ENCODE results near the gene TP53BP2. TPM values are rescaled to one million over a fixed set of nuclear protein-coding genes. Genes with fewer than 3 reads are reported as not detected.
"Not testable (repeated sequence)": the region's sequence is repeated elsewhere in the genome, so short reads cannot be mapped to it uniquely, and the experiment has no call there.

TP53BP2 gene
- total and polyA plus RNA-seq, 2 donors (not counting 3 experiments of a cell fraction or from before 2014, with no cell fraction given) = 21.9 to 51.9 TPM

DNA sequence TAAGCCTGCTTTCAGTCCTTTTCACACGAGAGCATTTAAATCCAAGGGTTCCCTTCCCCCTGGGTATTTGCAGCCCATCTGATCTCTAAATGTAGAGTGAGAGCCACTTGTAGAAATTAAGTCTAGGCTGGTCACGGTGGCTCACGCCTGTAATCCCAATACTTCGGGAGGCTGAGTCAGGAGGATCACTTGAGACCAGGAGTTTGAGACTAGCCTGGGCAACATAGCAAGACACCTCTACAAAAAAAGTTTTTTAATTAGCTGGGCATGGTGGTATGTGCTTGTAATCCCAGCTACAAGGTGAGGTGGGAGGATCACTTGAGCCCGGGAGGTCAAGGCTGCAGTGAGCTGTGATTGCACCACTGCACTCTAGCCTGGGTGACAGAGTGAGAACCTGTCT, 109.1 kb downstream of the TP53BP2 start:
- POLR2A ChIA-PET; H3K9me3 ChIP-seq (replicated peaks; ENCODE audit: control insufficient read depth, insufficient read depth, low read length); H3K36me3 ChIP-seq (ENCODE audit: control insufficient read depth in 2 of 2, extremely low read depth in 1 of 2, insufficient read depth in 2 of 2, low read length in 2 of 2); H3K4me3 ChIP-seq (replicated peaks in 1 of 3; ENCODE audit: insufficient read depth in 1 of 3, low read depth in 1 of 3, low read length in 3 of 3); H2AFZ ChIP-seq (ENCODE audit: low read depth, low read length); H3K4me2 ChIP-seq (ENCODE audit: insufficient read depth, low read length); intact Hi-C loops (cut with micrococcal nuclease); dilution Hi-C loops (cut with MboI; ENCODE audit: extremely low pct_ligation_motif_present, low sequenced_read_pairs); DNase-seq (ENCODE audit: low read depth, low spot score); H3K9me1 ChIP-seq (replicated peaks; ENCODE audit: control insufficient read depth, extremely low read depth, insufficient read depth, low read length); H3K27me3 ChIP-seq (ENCODE audit: control insufficient read depth in 2 of 2, insufficient read depth in 2 of 2, low read length in 2 of 2); FAIRE-seq; H4K20me1 ChIP-seq (replicated peaks; ENCODE audit: control insufficient read depth, extremely low read depth, insufficient read depth, low read length); BruUV-seq (replicated peaks); CTCF ChIA-PET; H3K9ac ChIP-seq (replicated peaks; ENCODE audit: extremely low read depth, insufficient read depth, low read length): not testable (repeated sequence)
- Histone ChIP-seq H3K4me1 (ENCODE audit: control insufficient read depth, extremely low read depth, insufficient read depth, low read length) (peaks cover 54% of the 10 kb centered on the region), H3K79me2 (ENCODE audit: control insufficient read depth, insufficient read depth, low read length) (peaks cover 85% of the 10 kb centered on the region), H3K27ac (ENCODE audit: insufficient read depth, low read depth, low read length) (peak overlapping the region; percentile 9)

GRCh38 chr1:223733898-223734852, 111.6 kb downstream of the TP53BP2 start:
- FAIRE-seq = no peak
- H3K4me2 ChIP-seq (ENCODE audit: insufficient read depth, low read length) = no peak overlapping the region
- H3K36me3 ChIP-seq (ENCODE audit: control insufficient read depth in 2 of 2, extremely low read depth in 1 of 2, insufficient read depth in 2 of 2, low read length in 2 of 2) = peaks cover 5 to 9% of the 10 kb centered on the region in 2 experiments
- H3K79me2 ChIP-seq (ENCODE audit: control insufficient read depth, insufficient read depth, low read length) = peaks cover 90% of the 10 kb centered on the region
- dilution Hi-C loops (cut with MboI; ENCODE audit: extremely low pct_ligation_motif_present, low sequenced_read_pairs) = no loop called here
- H3K4me3 ChIP-seq (replicated peaks in 1 of 3; ENCODE audit: insufficient read depth in 1 of 3, low read depth in 1 of 3, low read length in 3 of 3) = no peak overlapping the region
- CTCF ChIA-PET = interaction anchor here (1.3 to 8.2 kb wide), 3 partner anchors 7 to 22 kb away, joined by 4 to 68 read pairs (median 5); partner anchors contain the start of gene CAPN2
- peaks cover 57% of the 10 kb centered on the region for H3K4me1 ChIP-seq (ENCODE audit: control insufficient read depth, extremely low read depth, insufficient read depth, low read length)
- POLR2A ChIA-PET = no interaction called here
- no peaks in the 10 kb centered on the region for H3K9me1 ChIP-seq (replicated peaks; ENCODE audit: control insufficient read depth, extremely low read depth, insufficient read depth, low read length)
- no peaks in the 10 kb centered on the region for H4K20me1 ChIP-seq (replicated peaks; ENCODE audit: control insufficient read depth, extremely low read depth, insufficient read depth, low read length)
- no peak for DNase-seq (ENCODE audit: low read depth, low spot score)
- intact Hi-C loops (cut with micrococcal nuclease) = loop anchor here (1.0 kb wide), 1 partner anchor 8 kb away; no protein-coding TSS in a partner anchor
- TF ChIP-seq MYC (IDR thresholded peaks at IDR 0.05; ENCODE audit: low read depth, low read length) = no peak
- TF ChIP-seq, protein P1, sequence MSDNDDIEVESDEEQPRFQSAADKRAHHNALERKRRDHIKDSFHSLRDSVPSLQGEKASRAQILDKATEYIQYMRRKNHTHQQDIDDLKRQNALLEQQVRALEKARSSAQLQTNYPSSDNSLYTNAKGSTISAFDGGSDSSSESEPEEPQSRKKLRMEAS (IDR thresholded peaks at IDR 0.05; ENCODE audit: insufficient read depth, insufficient read length) = no peak
- no peak for TF ChIP-seq EZH2 (IDR thresholded peaks at IDR 0.05; ENCODE audit: borderline replicate concordance, low read depth, low read length, severe bottlenecking)
- no peak for TF ChIP-seq POLR2AphosphoS5 (IDR thresholded peaks at IDR 0.05; ENCODE audit: insufficient read depth, low read depth, low read length)
- TF ChIP-seq, protein P2, sequence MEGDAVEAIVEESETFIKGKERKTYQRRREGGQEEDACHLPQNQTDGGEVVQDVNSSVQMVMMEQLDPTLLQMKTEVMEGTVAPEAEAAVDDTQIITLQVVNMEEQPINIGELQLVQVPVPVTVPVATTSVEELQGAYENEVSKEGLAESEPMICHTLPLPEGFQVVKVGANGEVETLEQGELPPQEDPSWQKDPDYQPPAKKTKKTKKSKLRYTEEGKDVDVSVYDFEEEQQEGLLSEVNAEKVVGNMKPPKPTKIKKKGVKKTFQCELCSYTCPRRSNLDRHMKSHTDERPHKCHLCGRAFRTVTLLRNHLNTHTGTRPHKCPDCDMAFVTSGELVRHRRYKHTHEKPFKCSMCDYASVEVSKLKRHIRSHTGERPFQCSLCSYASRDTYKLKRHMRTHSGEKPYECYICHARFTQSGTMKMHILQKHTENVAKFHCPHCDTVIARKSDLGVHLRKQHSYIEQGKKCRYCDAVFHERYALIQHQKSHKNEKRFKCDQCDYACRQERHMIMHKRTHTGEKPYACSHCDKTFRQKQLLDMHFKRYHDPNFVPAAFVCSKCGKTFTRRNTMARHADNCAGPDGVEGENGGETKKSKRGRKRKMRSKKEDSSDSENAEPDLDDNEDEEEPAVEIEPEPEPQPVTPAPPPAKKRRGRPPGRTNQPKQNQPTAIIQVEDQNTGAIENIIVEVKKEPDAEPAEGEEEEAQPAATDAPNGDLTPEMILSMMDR (IDR thresholded peaks at IDR 0.05; ENCODE audit: extremely low read depth in 1 of 2, insufficient read depth in 1 of 2, low read depth in 1 of 2, low read length in 2 of 2) = no peak
- TF ChIP-seq FOS (IDR thresholded peaks at IDR 0.05; ENCODE audit: borderline replicate concordance, insufficient read depth, low read length) = no peak
- H3K9ac ChIP-seq (replicated peaks; ENCODE audit: extremely low read depth, insufficient read depth, low read length) = no peak overlapping the region
- H3K9me3 ChIP-seq (replicated peaks; ENCODE audit: control insufficient read depth, insufficient read depth, low read length) = no peaks in the 10 kb centered on the region
- no peaks in the 10 kb centered on the region for H3K27me3 ChIP-seq (ENCODE audit: control insufficient read depth in 2 of 2, insufficient read depth in 2 of 2, low read length in 2 of 2)
- H2AFZ ChIP-seq (ENCODE audit: low read depth, low read length) = no peak overlapping the region
- H3K27ac ChIP-seq (ENCODE audit: insufficient read depth, low read depth, low read length) = peak overlapping the region; percentile 96
- BruUV-seq (replicated peaks) = no TSS peak
